Activated naive CD4-positive, alpha-beta T cell treated with anti-CD3 and anti-CD28 coated beads, Interleukin-2, amount 50 U/mL, for 24 hours (primary cell): ENCODE results near the gene ACADM.
A peak's percentile ranks its signal among the peaks of the same experiment; 100 is the strongest.
"Not testable (repeated sequence)": the region's sequence is repeated elsewhere in the genome, so short reads cannot be mapped to it uniquely, and the experiment has no call there.

Experiments used
- H3K27ac Mint-ChIP-seq: one replicate; pipeline ENCODE4 v1.8.0; 2021; ENCODE audit warnings: mild to moderate bottlenecking, mixed read lengths
- H3K27me3 Mint-ChIP-seq: one replicate; pipeline ENCODE4 v1.8.0; 2021; ENCODE audit warnings: mixed read lengths
- H3K36me3 Mint-ChIP-seq: one replicate; pipeline ENCODE4 v1.8.0; 2021; ENCODE audit warnings: mixed read lengths
- H3K4me1 Mint-ChIP-seq: one replicate; pipeline ENCODE4 v1.8.0; 2021; ENCODE audit warnings: mixed read lengths
- H3K4me3 Mint-ChIP-seq: one replicate; pipeline ENCODE4 v1.8.0; 2021; ENCODE audit warnings: mild to moderate bottlenecking, mixed read lengths
- H3K9me3 Mint-ChIP-seq: one replicate; pipeline ENCODE4 v1.8.0; 2021; ENCODE audit warnings: mixed read lengths

ACADM gene

GRCh38 chr1:75725266-75725665, 757 bp downstream of the ACADM start:
- Mint-ChIP-seq H3K4me1 (peaks cover 43% of the 10 kb centered on the region), H3K27ac (peak overlapping the region; percentile 98), H3K27me3 (no peaks in the 10 kb centered on the region), H3K36me3 (no peaks in the 10 kb centered on the region), H3K4me3 (peak overlapping the region; percentile 99), H3K9me3 (no peaks in the 10 kb centered on the region)

- Mint-ChIP-seq H3K4me1 (peaks cover 37% of the 10 kb centered on the region), H3K4me3 (peak overlapping the region; percentile 99)
Observed at GRCh38 chr1:75725861-75726361, 1.4 kb downstream of the ACADM start.

DNA sequence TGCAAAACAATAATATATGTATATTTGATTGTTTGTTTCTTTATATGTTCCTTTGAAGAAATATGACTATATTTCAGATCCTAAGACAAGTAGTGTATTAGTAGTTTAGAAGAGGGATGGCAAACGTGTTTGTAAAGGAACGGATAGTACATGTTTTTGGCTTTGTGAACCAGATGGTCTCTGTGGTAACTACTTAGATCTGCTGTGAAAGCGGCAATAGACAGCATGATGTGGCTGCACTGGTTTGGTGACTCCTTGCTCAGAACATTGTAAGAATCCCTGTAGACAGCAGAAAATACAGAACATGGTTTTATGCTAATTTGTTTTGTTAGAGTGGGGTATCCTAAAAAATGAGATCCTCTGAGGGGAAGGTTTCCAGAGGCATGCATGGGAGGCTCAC, 3.1 kb downstream of the ACADM start:
- Mint-ChIP-seq H3K4me3 (no peak overlapping the region), H3K27me3 (no peaks in the 10 kb centered on the region), H3K4me1 (peaks cover 39% of the 10 kb centered on the region), H3K9me3 (no peaks in the 10 kb centered on the region), H3K36me3 (peaks cover 4% of the 10 kb centered on the region), H3K27ac (peak overlapping the region; percentile 49)

More at GRCh38 chr1:75725861-75726361, 1.4 kb downstream of the ACADM start:
- Mint-ChIP-seq H3K36me3 (no peaks in the 10 kb centered on the region), H3K27me3 (no peaks in the 10 kb centered on the region), H3K9me3 (no peaks in the 10 kb centered on the region), H3K27ac (no peak overlapping the region)

- peaks cover 36% of the 10 kb centered on the region for H3K4me1 Mint-ChIP-seq
- H3K27ac Mint-ChIP-seq = no peak overlapping the region
- no peaks in the 10 kb centered on the region for H3K27me3 Mint-ChIP-seq
- no peak overlapping the region for H3K4me3 Mint-ChIP-seq
- H3K9me3 Mint-ChIP-seq = no peaks in the 10 kb centered on the region
- H3K36me3 Mint-ChIP-seq = peaks cover 12% of the 10 kb centered on the region
Observed at GRCh38 chr1:75730432-75730831, 5.9 kb downstream of the ACADM start.

DNA sequence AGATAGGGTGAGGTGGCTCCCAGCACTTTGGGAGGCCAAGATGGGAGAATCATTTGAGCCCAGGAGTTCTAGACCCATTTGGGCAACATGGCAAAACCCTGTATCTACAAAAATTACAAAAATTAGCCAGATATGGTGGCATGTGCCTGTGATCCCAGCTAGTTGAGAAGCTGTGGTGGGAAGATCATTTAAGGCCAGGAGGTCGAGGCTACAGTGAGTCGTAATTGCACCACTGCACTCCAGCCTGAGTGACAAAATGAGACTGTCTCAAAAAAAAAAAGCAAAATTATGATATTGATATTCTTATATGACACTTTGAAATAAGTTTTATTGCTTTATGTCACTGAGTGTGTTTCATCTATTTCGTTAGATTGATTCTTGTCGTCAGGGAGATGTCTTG, 7.4 kb downstream of the ACADM start:
- peaks cover 21% of the 10 kb centered on the region for H3K4me1 Mint-ChIP-seq
- no peak overlapping the region for H3K4me3 Mint-ChIP-seq
- H3K36me3 Mint-ChIP-seq = peaks cover 12% of the 10 kb centered on the region
- no peaks in the 10 kb centered on the region for H3K27me3 Mint-ChIP-seq
- H3K27ac Mint-ChIP-seq = no peak overlapping the region
- H3K9me3 Mint-ChIP-seq = no peaks in the 10 kb centered on the region

GRCh38 chr1:75732703-75733102, 8.2 kb downstream of the ACADM start:
- H3K9me3 Mint-ChIP-seq = no peaks in the 10 kb centered on the region
- H3K4me1 Mint-ChIP-seq = peaks cover 13% of the 10 kb centered on the region
- H3K4me3 Mint-ChIP-seq = no peak overlapping the region
- H3K27ac Mint-ChIP-seq = no peak overlapping the region
- peaks cover 12% of the 10 kb centered on the region for H3K36me3 Mint-ChIP-seq
- no peaks in the 10 kb centered on the region for H3K27me3 Mint-ChIP-seq

DNA sequence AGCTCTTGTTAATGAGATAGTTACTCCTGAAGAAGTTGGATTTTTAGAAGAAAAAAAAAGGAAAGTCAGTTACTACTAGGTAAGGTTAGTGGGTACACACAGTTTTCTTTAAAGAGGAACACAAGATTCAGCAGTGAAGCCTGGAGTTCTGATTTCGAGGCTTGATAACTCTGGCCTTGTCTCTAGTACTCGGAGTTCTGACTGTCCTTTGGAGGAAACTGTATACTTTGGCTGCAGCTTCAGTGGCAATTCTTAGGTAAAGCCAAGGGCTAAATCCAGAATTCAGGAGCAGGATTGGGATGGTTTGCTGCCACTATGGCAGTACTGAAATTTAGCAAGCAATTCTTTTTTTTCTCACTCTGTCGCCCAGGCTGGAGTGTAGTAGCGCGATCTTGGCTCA, 9.2 kb downstream of the ACADM start:
- Mint-ChIP-seq H3K4me3 (no peak overlapping the region), H3K27me3 (no peaks in the 10 kb centered on the region), H3K9me3 (no peaks in the 10 kb centered on the region), H3K27ac (no peak overlapping the region), H3K36me3 (peaks cover 13% of the 10 kb centered on the region), H3K4me1 (peaks cover 4% of the 10 kb centered on the region)

GRCh38 chr1:75736016-75736415, 11.5 kb downstream of the ACADM start:
- Mint-ChIP-seq H3K9me3 (no peaks in the 10 kb centered on the region), H3K36me3 (peaks cover 15% of the 10 kb centered on the region), H3K4me1 (peaks cover 3% of the 10 kb centered on the region), H3K27me3 (no peaks in the 10 kb centered on the region), H3K4me3 (no peak overlapping the region), H3K27ac (no peak overlapping the region)

GRCh38 chr1:75742047-75742625, 17.6 kb downstream of the ACADM start:
- H3K4me1 Mint-ChIP-seq = no peaks in the 10 kb centered on the region
- no peak overlapping the region for H3K4me3 Mint-ChIP-seq
- no peak overlapping the region for H3K27ac Mint-ChIP-seq
- H3K36me3 Mint-ChIP-seq = peaks cover 10% of the 10 kb centered on the region
- H3K27me3 Mint-ChIP-seq = no peaks in the 10 kb centered on the region
- H3K9me3 Mint-ChIP-seq = no peaks in the 10 kb centered on the region

DNA sequence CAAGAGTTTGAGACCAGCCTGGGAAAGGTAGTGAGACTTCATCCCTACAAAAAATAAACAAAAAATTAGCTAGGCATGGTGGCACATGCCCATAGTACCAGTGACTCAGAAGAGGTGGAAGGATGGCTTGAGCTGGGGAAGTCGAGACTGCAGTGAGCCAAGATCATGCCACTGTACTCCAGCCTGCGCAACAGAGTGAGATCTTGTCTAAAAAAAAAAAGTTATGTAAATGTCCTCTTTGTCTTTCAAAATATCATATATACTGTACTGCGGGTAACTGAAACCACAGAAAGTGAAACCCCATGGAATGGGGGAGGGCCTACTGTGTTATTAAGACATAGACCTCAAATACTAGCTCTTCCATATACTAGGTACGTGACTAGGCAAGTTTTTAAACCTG, 20.8 kb downstream of the ACADM start:
- Mint-ChIP-seq H3K36me3 (peaks cover 8% of the 10 kb centered on the region), H3K27ac (no peak overlapping the region), H3K9me3 (no peaks in the 10 kb centered on the region), H3K27me3 (no peaks in the 10 kb centered on the region), H3K4me1 (no peaks in the 10 kb centered on the region), H3K4me3 (no peak overlapping the region)

DNA sequence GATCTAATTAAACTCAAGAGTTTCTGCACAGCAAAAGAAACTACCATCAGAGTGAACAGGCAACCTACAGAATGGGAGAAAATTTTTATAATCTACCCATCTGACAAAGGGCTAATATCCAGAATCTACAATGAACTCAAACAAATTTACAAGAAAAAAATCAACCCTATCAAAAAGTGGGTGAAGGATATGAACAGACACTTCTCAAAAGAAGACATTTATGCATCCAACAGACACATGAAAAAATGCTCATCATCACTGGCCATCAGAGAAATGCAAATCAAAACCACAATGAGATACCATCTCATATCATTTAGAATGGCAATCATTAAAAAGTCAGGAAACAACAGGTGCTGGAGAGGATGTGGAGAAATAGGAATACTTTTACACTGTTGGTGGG, 32.7 kb downstream of the ACADM start:
- H3K27me3 Mint-ChIP-seq, H3K4me3 Mint-ChIP-seq, H3K4me1 Mint-ChIP-seq, H3K9me3 Mint-ChIP-seq, H3K27ac Mint-ChIP-seq: not testable (repeated sequence)
- peaks cover 36% of the 10 kb centered on the region for H3K36me3 Mint-ChIP-seq

DNA sequence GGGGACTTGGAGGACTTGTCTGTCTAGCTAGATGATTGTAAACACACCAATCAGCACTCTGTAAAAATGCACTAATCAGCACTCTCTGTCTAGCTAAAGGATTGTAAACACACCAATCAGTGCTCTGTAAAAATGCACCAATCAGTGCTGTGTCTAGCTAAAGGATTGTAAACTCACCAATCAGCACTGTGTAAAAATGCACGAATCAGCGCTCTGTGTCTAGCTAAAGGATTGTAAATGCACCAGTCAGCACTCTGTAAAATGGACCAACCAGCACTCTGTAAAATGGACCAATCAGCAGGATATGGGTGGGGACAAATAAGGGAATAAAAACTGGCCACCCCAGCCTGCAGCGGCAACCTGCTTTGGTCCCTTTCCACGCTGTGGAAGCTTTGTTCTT, 34.0 kb downstream of the ACADM start:
- H3K4me3 Mint-ChIP-seq, H3K4me1 Mint-ChIP-seq, H3K27me3 Mint-ChIP-seq, H3K27ac Mint-ChIP-seq, H3K9me3 Mint-ChIP-seq: not testable (repeated sequence)
- H3K36me3 Mint-ChIP-seq = peaks cover 25% of the 10 kb centered on the region

GRCh38 chr1:75764057-75764655, 39.6 kb downstream of the ACADM start:
- no peak overlapping the region for H3K4me3 Mint-ChIP-seq
- no peak overlapping the region for H3K27ac Mint-ChIP-seq
- no peaks in the 10 kb centered on the region for H3K4me1 Mint-ChIP-seq
- peaks cover 3% of the 10 kb centered on the region for H3K36me3 Mint-ChIP-seq
- no peaks in the 10 kb centered on the region for H3K27me3 Mint-ChIP-seq
- H3K9me3 Mint-ChIP-seq = no peaks in the 10 kb centered on the region

- H3K4me3 Mint-ChIP-seq = no peak overlapping the region
- no peaks in the 10 kb centered on the region for H3K27me3 Mint-ChIP-seq
- peaks cover 3% of the 10 kb centered on the region for H3K36me3 Mint-ChIP-seq
- H3K9me3 Mint-ChIP-seq = no peaks in the 10 kb centered on the region
- no peak overlapping the region for H3K27ac Mint-ChIP-seq
- H3K4me1 Mint-ChIP-seq = no peaks in the 10 kb centered on the region
Observed at GRCh38 chr1:75765697-75766355, 41.3 kb downstream of the ACADM start.

- Mint-ChIP-seq H3K9me3 (no peaks in the 10 kb centered on the region), H3K27ac (no peak overlapping the region), H3K4me1 (no peaks in the 10 kb centered on the region), H3K27me3 (peaks cover 2% of the 10 kb centered on the region), H3K36me3 (peaks cover 4% of the 10 kb centered on the region), H3K4me3 (no peak overlapping the region)
Observed at GRCh38 chr1:75768016-75768415, 43.5 kb downstream of the ACADM start.

DNA sequence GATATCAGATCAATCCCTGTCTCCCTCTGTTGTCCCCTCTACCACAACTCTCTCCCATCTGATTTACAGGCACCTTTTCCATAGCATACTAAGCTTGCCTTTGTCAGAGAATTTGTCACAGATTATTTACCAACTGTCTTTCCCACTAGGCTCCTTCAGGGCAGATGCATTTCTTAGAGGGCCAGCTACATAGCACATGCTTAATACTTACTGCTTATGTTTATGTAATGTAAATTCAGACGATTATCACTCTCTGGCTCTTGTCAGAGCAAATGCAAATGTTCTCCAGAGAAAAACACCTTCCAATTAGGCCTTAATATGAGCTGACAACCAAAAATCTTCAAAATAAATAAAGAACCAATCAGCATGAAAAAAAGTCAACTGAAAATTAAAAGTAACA, 46.3 kb downstream of the ACADM start:
- no peaks in the 10 kb centered on the region for H3K9me3 Mint-ChIP-seq
- no peaks in the 10 kb centered on the region for H3K4me1 Mint-ChIP-seq
- no peak overlapping the region for H3K4me3 Mint-ChIP-seq
- peaks cover 6% of the 10 kb centered on the region for H3K36me3 Mint-ChIP-seq
- H3K27me3 Mint-ChIP-seq = peaks cover 4% of the 10 kb centered on the region
- no peak overlapping the region for H3K27ac Mint-ChIP-seq
